HEK293 (cell line): ENCODE results near the gene SMARCD3.

Experiments
- CTCF ChIA-PET: fragments of 350-600 bp; formaldehyde crosslinking; extraction: SDS; loops from one replicate; lab custom pipeline; 2021; ENCODE audit warnings: antibody characterized with exemption; lab: Yijun Ruan, JAX
- POLR2A ChIA-PET: fragments of 300-600 bp; formaldehyde crosslinking; extraction: SDS; loops from one replicate; lab custom pipeline; 2020; ENCODE audit warnings: antibody characterized with exemption, inconsistent platforms; lab: Yijun Ruan, JAX
- H3K27ac ChIP-seq: fragments of 200-500 bp; sonication (Bioruptor generic); 2 replicates; pipeline ENCODE4 v1.5.1; 2014; ENCODE audit warnings: low read depth, low read length, control low read depth, inconsistent platforms; ENCODE audit errors: extremely low read depth
- H3K36me3 ChIP-seq, 2 experiments: fragments of 200-500 bp in 1 of 2; sonication (Bioruptor generic) in 1 of 2; 1 replicate in 1 of 2; 2 replicates in 1 of 2; pipeline ENCODE4 v1.5.1; 2014 to 2017; ENCODE audit warnings: inconsistent platforms in 2 of 2, low read length in 2 of 2; ENCODE audit not compliant: control insufficient read depth in 2 of 2, insufficient read depth in 1 of 2
- H3K4me1 ChIP-seq: fragments of 200-500 bp; sonication (Bioruptor generic); 2 replicates; pipeline ENCODE4 v1.5.1; 2014; ENCODE audit warnings: mild to moderate bottlenecking, low read length, inconsistent platforms; ENCODE audit not compliant: control insufficient read depth, insufficient read depth
- H3K4me3 ChIP-seq: 2 replicates; pipeline ENCODE4 v1.5.1; 2011; ENCODE audit warnings: low read depth, mild to moderate bottlenecking, control low read depth, low read length, moderate library complexity
- H3K9me3 ChIP-seq: fragments of 200-500 bp; sonication (Bioruptor generic); 2 replicates; pipeline ENCODE4 v1.5.1; 2014; ENCODE audit warnings: low read depth, low read length, inconsistent platforms; ENCODE audit not compliant: control insufficient read depth, insufficient read depth
- PRDM10 ChIP-seq: fragments of 450-650 bp; formaldehyde crosslinking; IDR thresholded peaks from 2 replicates; pipeline ENCODE4 v1.5.1; 2016; ENCODE audit warnings: missing biosample characterization, missing genetic modification characterization
- PRDM6 ChIP-seq: fragments of 450-650 bp; formaldehyde crosslinking; IDR thresholded peaks from 2 replicates; pipeline ENCODE4 v1.5.1; 2017; ENCODE audit warnings: missing biosample characterization, missing genetic modification characterization
- SP2 ChIP-seq: fragments of 450-650 bp; formaldehyde crosslinking; IDR thresholded peaks from 2 replicates; pipeline ENCODE4 v1.5.1; 2016; ENCODE audit warnings: missing biosample characterization, missing genetic modification characterization
- ZBTB7A ChIP-seq: fragments of 450-650 bp; formaldehyde crosslinking; IDR thresholded peaks from 2 replicates; pipeline ENCODE4 v1.5.1; 2016; ENCODE audit warnings: low read depth, missing biosample characterization, missing genetic modification characterization
- ZFHX2 ChIP-seq: fragments of 450-650 bp; formaldehyde crosslinking; conservative IDR thresholded peaks from 2 replicates; pipeline ENCODE4 v1.5.1; 2016; ENCODE audit warnings: missing biosample characterization, missing genetic modification characterization
- ZFP41 ChIP-seq: fragments of 450-650 bp; formaldehyde crosslinking; IDR thresholded peaks from 2 replicates; pipeline ENCODE4 v1.5.1; 2016; ENCODE audit warnings: missing biosample characterization, missing genetic modification characterization, borderline replicate concordance
- ZNF423 ChIP-seq: fragments of 450-650 bp; formaldehyde crosslinking; IDR thresholded peaks from 2 replicates; pipeline ENCODE4 v1.5.1; 2016; ENCODE audit warnings: missing biosample characterization, missing genetic modification characterization
- ZNF600 ChIP-seq: fragments of 450-650 bp; formaldehyde crosslinking; IDR thresholded peaks from 2 replicates; pipeline ENCODE4 v1.5.1; 2016; ENCODE audit warnings: missing biosample characterization, missing genetic modification characterization
- ZNF645 ChIP-seq: fragments of 450-650 bp; formaldehyde crosslinking; IDR thresholded peaks from 2 replicates; pipeline ENCODE4; 2016; ENCODE audit warnings: missing biosample characterization, missing genetic modification characterization
- ZNF654 ChIP-seq: fragments of 450-650 bp; formaldehyde crosslinking; IDR thresholded peaks from 2 replicates; pipeline ENCODE4 v1.5.1; 2016; ENCODE audit warnings: low read depth, missing biosample characterization, missing genetic modification characterization
- ZNF792 ChIP-seq: fragments of 450-650 bp; formaldehyde crosslinking; IDR thresholded peaks from 2 replicates; pipeline ENCODE4 v1.5.1; 2016; ENCODE audit warnings: missing biosample characterization, missing genetic modification characterization

SMARCD3 gene

GRCh38 chr7:151240942-151241754 is 7.3 kb downstream of the SMARCD3 start:
- CTCF ChIA-PET, result interaction anchor here (0.7 kb wide), 1 partner anchor 57 kb away, joined by 3 read pairs; no protein-coding TSS in a partner anchor
- no peak overlapping the region for H3K27ac ChIP-seq
- POLR2A ChIA-PET, result interaction anchor here (2.6 to 4.1 kb wide), 2 partner anchors 8 to 14 kb away, joined by 12 to 23 read pairs; partner anchors contain the start of genes ABCF2 and CHPF2
- TF ChIP-seq ZNF645 (tag by site-specific recombination) (no peak), PRDM10 (tag by site-specific recombination) (peak; percentile 30; the same call in 1 of the 2 replicates), ZNF600 (tag by site-specific recombination) (no peak), ZNF654 (tag by site-specific recombination) (no peak), SP2 (no peak)
- peaks cover 3 to 69% of the 10 kb centered on the region in 2 experiments; a peak in 1 of 3 replicates for H3K36me3 ChIP-seq
- H3K4me1 ChIP-seq, result no peaks in the 10 kb centered on the region
- no peak overlapping the region for H3K4me3 ChIP-seq
- H3K9me3 ChIP-seq, result no peaks in the 10 kb centered on the region

GRCh38 chr7:151240536-151240935 is 8.0 kb downstream of the SMARCD3 start:
- POLR2A ChIA-PET, result interaction anchor here (1.3 to 1.7 kb wide), 2 partner anchors 12 to 13 kb away, joined by 6 to 7 read pairs; partner anchors contain the start of gene ABCF2
- CTCF ChIA-PET, result no interaction called here
- Histone ChIP-seq H3K4me1 (no peaks in the 10 kb centered on the region), H3K36me3 (peaks cover 3 to 76% of the 10 kb centered on the region in 2 experiments; a peak in 1 of 3 replicates), H3K27ac (no peak overlapping the region), H3K4me3 (no peak overlapping the region), H3K9me3 (no peaks in the 10 kb centered on the region)
- TF ChIP-seq ZBTB7A (tag by site-specific recombination), result no peak
- TF ChIP-seq ZNF792 (tag by site-specific recombination), result no peak

GRCh38 chr7:151239837-151240459 is 8.5 kb downstream of the SMARCD3 start:
- ChIA-PET CTCF (interaction anchor here (0.7 kb wide), 1 partner anchor 1812 kb away, joined by 5 read pairs; no protein-coding TSS in a partner anchor), POLR2A (interaction anchor here (0.7 to 1.7 kb wide), 4 partner anchors 12 to 487 kb away, joined by 3 to 7 read pairs (median 6); partner anchors contain the start of gene ABCF2)
- Histone ChIP-seq H3K9me3 (no peaks in the 10 kb centered on the region), H3K4me1 (no peaks in the 10 kb centered on the region), H3K4me3 (no peak overlapping the region), H3K36me3 (peaks cover 3 to 81% of the 10 kb centered on the region in 2 experiments; a peak in 1 of 3 replicates), H3K27ac (no peak overlapping the region)
- TF ChIP-seq ZFHX2 (tag by site-specific recombination), result peak; percentile 43
- no peak for TF ChIP-seq PRDM6 (tag by site-specific recombination)
- no peak for TF ChIP-seq ZNF423
- no peak for TF ChIP-seq ZFP41 (tag by site-specific recombination)
